K562 (cell line): Measurements from ENCODE around the gene OR52J3. TPM values are rescaled to one million over a fixed set of nuclear protein-coding genes. Genes with fewer than 3 reads are reported as not detected.
A peak's percentile ranks its signal among the peaks of the same experiment; 100 is the strongest.
"Not testable (repeated sequence)": the region's sequence is repeated elsewhere in the genome, so short reads cannot be mapped to it uniquely, and the experiment has no call there.

Experiments used
- ATAC-seq: fragments of 200-7000 bp; cut with Tn5 transposase; 3 replicates; pipeline ENCODE4 v1.9.1; 2020; ENCODE audit warnings: moderate library complexity
- BruUV-seq: library from RNA; stranded (reverse); fragments of 400-500 nt; replicated peaks from 2 replicates; lab custom pipeline; 2021; lab: Mats Ljungman, UMichigan
- CTCF ChIA-PET: fragments of 300-600 bp; formaldehyde crosslinking; extraction: SDS; loops from one replicate; lab custom pipeline; 2021; ENCODE audit warnings: low intra/inter-chr PET ratio; lab: Yijun Ruan, JAX
- POLR2A ChIA-PET: fragments of 300-600, 350-650 bp; sonication (Branson Sonifier 250); formaldehyde crosslinking; extraction: SDS; loops from one replicate; lab custom pipeline; 2021; ENCODE audit warnings: antibody characterized with exemption, inconsistent platforms; lab: Yijun Ruan, JAX
- DNase-seq, 4 experiments: peaks; one replicate each; pipeline versions ENCODE4 v3.0.0 to v3.0.0-alpha.2; 2011 to 2018; ENCODE audit warnings: low spot score in 3 of 4, mixed read lengths in 3 of 4; ENCODE audit errors: extremely low read depth in 1 of 4
- FAIRE-seq: peaks from 2 replicates; lab custom pipeline; 2011; peaks lifted over from hg19 to GRCh38; lab: Jason Lieb, UNC
- H2AFZ ChIP-seq: 2 replicates; pipeline ENCODE4 v1.6.0; 2011; ENCODE audit warnings: low read depth, low read length, control low read depth, inconsistent platforms
- H3K27ac ChIP-seq: fragments of 200-600 bp; 3 replicates; pipeline ENCODE4 v1.8.0; 2011; ENCODE audit warnings: low read depth, mild to moderate bottlenecking, control low read depth, inconsistent platforms, low read length, moderate library complexity, mixed read lengths; ENCODE audit errors: extremely low read depth
- H3K27me3 ChIP-seq, 2 experiments: fragments of 300-600 bp in 1 of 2; 2 replicates in 1 of 2; 3 replicates in 1 of 2; pipeline versions ENCODE4 v1.6.0 to v1.8.0; 2011; ENCODE audit warnings: inconsistent platforms in 2 of 2, low read length in 2 of 2, mild to moderate bottlenecking in 1 of 2, mixed read lengths in 1 of 2, moderate library complexity in 1 of 2; ENCODE audit not compliant: control insufficient read depth in 2 of 2, insufficient read depth in 2 of 2
- H3K36me3 ChIP-seq: fragments of 300-600 bp; 3 replicates; pipeline ENCODE4 v1.8.0; 2011; ENCODE audit warnings: mild to moderate bottlenecking, low read length, inconsistent platforms; ENCODE audit not compliant: control insufficient read depth, insufficient read depth
- H3K4me1 ChIP-seq, 2 experiments: fragments of 200-600 bp in 1 of 2; replicated peaks in 1 of 2; 2 replicates in 1 of 2; 3 replicates in 1 of 2; pipeline versions ENCODE4 v1.5.1 to v1.8.0; 2011; ENCODE audit warnings: inconsistent platforms in 2 of 2, low read length in 2 of 2, mild to moderate bottlenecking in 1 of 2, mixed read lengths in 1 of 2, moderate library complexity in 1 of 2; ENCODE audit not compliant: control insufficient read depth in 2 of 2, insufficient read depth in 2 of 2
- H3K4me2 ChIP-seq: 2 replicates; pipeline ENCODE4 v1.6.1; 2011; ENCODE audit warnings: low read length, control low read depth, inconsistent platforms, mixed read lengths; ENCODE audit not compliant: insufficient read depth
- H3K4me3 ChIP-seq: fragments of 200-600 bp; sonication (generic), shearing (Covaris generic); 2 replicates; pipeline ENCODE4 v1.5.1; 2016; ENCODE audit warnings: control low read depth, inconsistent platforms
- H3K79me2 ChIP-seq: fragments of 200-600 bp; 3 replicates; pipeline ENCODE4 v1.8.0; 2011; ENCODE audit warnings: low read length, inconsistent platforms; ENCODE audit not compliant: control insufficient read depth, insufficient read depth
- H3K9ac ChIP-seq, 2 experiments: 2 replicates each; pipeline versions ENCODE4 v1.6.0 to v1.6.1; 2011; ENCODE audit warnings: low read depth in 2 of 2, low read length in 2 of 2, control low read depth in 1 of 2, inconsistent platforms in 1 of 2, mild to moderate bottlenecking in 1 of 2, mixed read lengths in 1 of 2; ENCODE audit not compliant: insufficient read depth in 1 of 2
- H3K9me1 ChIP-seq: one replicate; pipeline ENCODE4 v1.6.0; 2011; ENCODE audit warnings: inconsistent platforms, mild to moderate bottlenecking, low read length, moderate library complexity; ENCODE audit not compliant: control insufficient read depth, insufficient read depth
- H3K9me3 ChIP-seq: replicated peaks from 2 replicates; pipeline ENCODE4 v1.5.1; 2011; ENCODE audit warnings: low read depth, low read length, inconsistent platforms; ENCODE audit not compliant: control insufficient read depth, insufficient read depth
- H4K20me1 ChIP-seq: replicated peaks from 2 replicates; pipeline ENCODE4 v1.6.1; 2011; ENCODE audit warnings: low read length, inconsistent platforms, mixed read lengths; ENCODE audit not compliant: control insufficient read depth, insufficient read depth
- CEBPB ChIP-seq: fragments of 450-650 bp; IDR thresholded peaks from 2 replicates; pipeline ENCODE4 v1.6.1; 2016; ENCODE audit warnings: missing genetic modification characterization, missing compliant biosample characterization
- CEBPG ChIP-seq, 3 experiments: fragments of 200-800 bp in 1 of 3; sonication (Bioruptor generic) in 1 of 3; sonication (generic) in 1 of 3; formaldehyde crosslinking in 1 of 3; IDR thresholded peaks in 2 of 3; conservative IDR thresholded peaks in 1 of 3; 2 replicates each; pipeline versions ENCODE4 v1.6.1 to v1.8.0; 2016 to 2022; ENCODE audit warnings: missing compliant biosample characterization in 2 of 3, missing genetic modification characterization in 2 of 3, mild to moderate bottlenecking in 1 of 3, missing genetic modification reagents in 1 of 3
- MTF1 ChIP-seq: fragments of 250-450 bp; sonication (Bioruptor Pico); IDR thresholded peaks from 2 replicates; pipeline ENCODE4 v1.9.0; 2021; ENCODE audit warnings: moderate library complexity, mild to moderate bottlenecking, inconsistent platforms, borderline replicate concordance
- NR2C2 ChIP-seq, 2 experiments: fragments of 200-800 bp in 1 of 2; sonication (Bioruptor generic) in 1 of 2; sonication (generic) in 1 of 2; formaldehyde crosslinking in 1 of 2; IDR thresholded peaks; 2 replicates each; pipeline versions ENCODE4 v1.6.1 to v1.8.0; 2016 to 2022; ENCODE audit warnings: mild to moderate bottlenecking in 1 of 2, missing compliant biosample characterization in 1 of 2, missing genetic modification characterization in 1 of 2, missing genetic modification reagents in 1 of 2
- SAP30 ChIP-seq: fragments of 200-600 bp; sonication (generic); IDR thresholded peaks from 2 replicates; pipeline ENCODE4 v1.6.1; 2012; ENCODE audit warnings: borderline replicate concordance, low read depth, mild to moderate bottlenecking, moderate library complexity, low read length, control low read depth, inconsistent platforms; ENCODE audit not compliant: insufficient read depth, poor library complexity, severe bottlenecking
- TAF9B ChIP-seq: fragments of 450-650 bp; IDR thresholded peaks from 2 replicates; pipeline ENCODE4 v1.6.1; 2018; ENCODE audit warnings: mild to moderate bottlenecking; ENCODE audit not compliant: partially characterized antibody
- TAL1 ChIP-seq: fragments of 450-650 bp; IDR thresholded peaks from 2 replicates; pipeline ENCODE4 v1.6.1; 2016; ENCODE audit warnings: mild to moderate bottlenecking
- WGBS: fragments of 100-300 bp; shearing (Covaris generic); methylation state at CpG from one replicate; pipeline ENCODE4 v1.1.6; 2016; ENCODE audit warnings: low coverage, mixed read lengths; ENCODE audit not compliant: insufficient coverage; ENCODE audit errors: missing lambda C conversion rate; 5-methylcytosine and 5-hydroxymethylcytosine counted together
- in situ Hi-C: fragments of 300-500 bp; cut with MboI; formaldehyde crosslinking; loops from 4 replicates; pipeline ENCODE4 v1.15.0; 2018; ENCODE audit warnings: inconsistent platforms, mixed read lengths
- intact Hi-C: fragments of 100-400 bp; cut with micrococcal nuclease; formaldehyde crosslinking; loops from 2 replicates; pipeline ENCODE4 v1.14.2; 2022
- polyA plus RNA-seq, 8 experiments: library from polyadenylated mRNA; depleted of rRNA in 4 of 8; stranded (reverse) in 5 of 8; unstranded in 3 of 8; fragments of >200 nt; fragmentation: Nextera tagmentation in 2 of 8; fragmentation: Illumina TruSeq in 1 of 8; extraction: Ambion mirVana in 2 of 8; extraction: Trizol in 1 of 8; gene quantifications; 2 replicates each; pipeline versions ENCODE4 v1.2.1 to v1.2.3, GENCODE V29; 2011 to 2014; ENCODE audit warnings: inconsistent platforms in 1 of 8, missing spikeins in 1 of 8
- total RNA-seq, 7 experiments: library from RNA; depleted of rRNA in 6 of 7; stranded (reverse); fragments of >200 nt in 6 of 7; fragmentation: Illumina TruSeq in 2 of 7; extraction: Trizol in 2 of 7; gene quantifications; 2 replicates each; pipeline versions ENCODE4 v1.2.1 to v1.2.3, GENCODE V29; 2011 to 2021; ENCODE audit warnings: low replicate concordance in 1 of 7
- TF ChIP-seq, protein P1 (sequence below): fragments of 450-650 bp; formaldehyde crosslinking; conservative IDR thresholded peaks from 2 replicates; pipeline ENCODE4 v1.4.0; 2022; ENCODE audit warnings: mild to moderate bottlenecking, missing genetic modification characterization
- TF ChIP-seq, protein P2 (sequence below), 2 experiments: fragments of 450-650 bp; conservative IDR thresholded peaks; 2 replicates each; pipeline ENCODE4 v1.6.1; 2017; ENCODE audit warnings: mild to moderate bottlenecking in 2 of 2, moderate library complexity in 2 of 2

The OR52J3 gene
- total and polyA plus RNA-seq, 9 of the 15 experiments (the other 6 are each of a cell fraction or from before 2014, with no cell fraction given): not detected

DNA sequence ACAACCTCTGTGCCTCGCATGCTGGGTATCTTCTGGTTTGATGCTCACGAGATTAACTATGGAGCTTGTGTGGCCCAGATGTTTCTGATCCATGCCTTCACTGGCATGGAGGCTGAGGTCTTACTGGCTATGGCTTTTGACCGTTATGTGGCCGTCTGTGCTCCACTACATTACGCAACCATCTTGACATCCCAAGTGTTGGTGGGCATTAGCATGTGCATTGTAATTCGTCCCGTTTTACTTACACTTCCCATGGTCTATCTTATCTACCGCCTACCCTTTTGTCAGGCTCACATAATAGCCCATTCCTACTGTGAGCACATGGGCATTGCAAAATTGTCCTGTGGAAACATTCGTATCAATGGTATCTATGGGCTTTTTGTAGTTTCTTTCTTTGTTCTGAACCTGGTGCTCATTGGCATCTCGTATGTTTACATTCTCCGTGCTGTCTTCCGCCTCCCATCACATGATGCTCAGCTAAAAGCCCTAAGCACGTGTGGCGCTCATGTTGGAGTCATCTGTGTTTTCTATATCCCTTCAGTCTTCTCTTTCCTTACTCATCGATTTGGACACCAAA, 516 bp downstream of the OR52J3 start:
- no peaks in the 10 kb centered on the region for H3K9me3 ChIP-seq
- ATAC-seq (no peak), FAIRE-seq (no peak), DNase-seq (no peak)
- no peak overlapping the region; the same call in 1 of the 2 replicates for H3K4me2 ChIP-seq
- H3K9ac ChIP-seq: no peak overlapping the region
- POLR2A ChIA-PET: no interaction called here
- H3K4me1 ChIP-seq: no peaks in the 10 kb centered on the region
- no peaks in the 10 kb centered on the region for H3K79me2 ChIP-seq
- intact Hi-C loops: no loop called here
- no peaks in the 10 kb centered on the region for H3K36me3 ChIP-seq
- no peak for TF ChIP-seq TAL1
- TF ChIP-seq CEBPG (CRISPR knock-in tag; IDR thresholded peaks at IDR 0.05): peak; percentile 14; the same call in 1 of the 2 replicates
- 0 out of 4 replicates have a peak, but pooled peaks of 1 of the 2 experiments have one; percentile 16 for TF ChIP-seq CEBPG (tag; conservative IDR thresholded peaks at IDR 0.05 in 1 of 2, IDR thresholded peaks at IDR 0.05 in 1 of 2)
- TF ChIP-seq, protein P1, sequence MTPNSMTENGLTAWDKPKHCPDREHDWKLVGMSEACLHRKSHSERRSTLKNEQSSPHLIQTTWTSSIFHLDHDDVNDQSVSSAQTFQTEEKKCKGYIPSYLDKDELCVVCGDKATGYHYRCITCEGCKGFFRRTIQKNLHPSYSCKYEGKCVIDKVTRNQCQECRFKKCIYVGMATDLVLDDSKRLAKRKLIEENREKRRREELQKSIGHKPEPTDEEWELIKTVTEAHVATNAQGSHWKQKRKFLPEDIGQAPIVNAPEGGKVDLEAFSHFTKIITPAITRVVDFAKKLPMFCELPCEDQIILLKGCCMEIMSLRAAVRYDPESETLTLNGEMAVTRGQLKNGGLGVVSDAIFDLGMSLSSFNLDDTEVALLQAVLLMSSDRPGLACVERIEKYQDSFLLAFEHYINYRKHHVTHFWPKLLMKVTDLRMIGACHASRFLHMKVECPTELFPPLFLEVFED (CRISPR knock-in tag): no peak
- TF ChIP-seq, protein P2, sequence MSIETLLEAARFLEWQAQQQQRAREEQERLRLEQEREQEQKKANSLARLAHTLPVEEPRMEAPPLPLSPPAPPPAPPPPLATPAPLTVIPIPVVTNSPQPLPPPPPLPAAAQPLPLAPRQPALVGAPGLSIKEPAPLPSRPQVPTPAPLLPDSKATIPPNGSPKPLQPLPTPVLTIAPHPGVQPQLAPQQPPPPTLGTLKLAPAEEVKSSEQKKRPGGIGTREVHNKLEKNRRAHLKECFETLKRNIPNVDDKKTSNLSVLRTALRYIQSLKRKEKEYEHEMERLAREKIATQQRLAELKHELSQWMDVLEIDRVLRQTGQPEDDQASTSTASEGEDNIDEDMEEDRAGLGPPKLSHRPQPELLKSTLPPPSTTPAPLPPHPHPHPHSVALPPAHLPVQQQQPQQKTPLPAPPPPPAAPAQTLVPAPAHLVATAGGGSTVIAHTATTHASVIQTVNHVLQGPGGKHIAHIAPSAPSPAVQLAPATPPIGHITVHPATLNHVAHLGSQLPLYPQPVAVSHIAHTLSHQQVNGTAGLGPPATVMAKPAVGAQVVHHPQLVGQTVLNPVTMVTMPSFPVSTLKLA (conservative IDR thresholded peaks at IDR 0.05): no peak
- TF ChIP-seq CEBPB: peak; percentile 67
- TF ChIP-seq MTF1 (CRISPR knock-in tag): no peak
- no peak for TF ChIP-seq SAP30
- TF ChIP-seq TAF9B: no peak
- no peak for TF ChIP-seq NR2C2 (CRISPR knock-in tag; IDR thresholded peaks at IDR 0.05)
- TF ChIP-seq NR2C2 (tag; IDR thresholded peaks at IDR 0.05): no peak
- WGBS: 1% methylated on average over 15 of the region's 15 CpGs
- no peak overlapping the region; the same call in 1 of the 2 replicates for H2AFZ ChIP-seq
- BruUV-seq: no TSS peak
- peaks cover 0 to 4% of the 10 kb centered on the region in 2 experiments; a peak in 3 of 5 replicates for H3K27me3 ChIP-seq
- H4K20me1 ChIP-seq: no peaks in the 10 kb centered on the region
- H3K27ac ChIP-seq: no peak overlapping the region
- no peak overlapping the region for H3K4me3 ChIP-seq
- in situ Hi-C loops: no loop called here
- CTCF ChIA-PET: interaction anchor here (0.6 kb wide), 1 partner anchor 416 kb away, joined by 4 read pairs; no protein-coding TSS in a partner anchor
- H3K9me1 ChIP-seq: no peaks in the 10 kb centered on the region

DNA sequence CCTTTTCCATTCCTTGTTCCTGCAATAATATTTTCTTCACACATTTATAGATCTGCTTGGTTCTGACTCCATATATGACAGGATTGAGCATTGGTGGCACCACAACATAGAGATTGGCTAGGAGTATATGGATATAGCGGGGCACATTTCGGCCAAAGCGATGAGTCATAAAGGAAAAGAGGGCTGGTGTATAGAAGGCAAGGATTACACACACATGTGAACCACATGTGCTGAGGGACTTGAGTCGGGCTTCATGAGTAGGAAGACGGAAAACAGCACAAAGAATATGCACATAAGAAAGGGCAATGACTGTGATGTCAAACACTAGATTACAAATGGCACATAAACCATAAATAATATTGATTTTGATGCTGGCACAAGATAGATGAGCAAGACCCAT, 12.4 kb downstream of the OR52J3 start:
- DNase-seq, in situ Hi-C loops, FAIRE-seq, H3K79me2 ChIP-seq, H3K4me1 ChIP-seq, BruUV-seq, H3K27ac ChIP-seq, H3K9me3 ChIP-seq, H3K4me3 ChIP-seq, CTCF ChIA-PET, H3K27me3 ChIP-seq, H3K36me3 ChIP-seq, H3K4me2 ChIP-seq, intact Hi-C loops, H4K20me1 ChIP-seq, H3K9me1 ChIP-seq, H3K9ac ChIP-seq, POLR2A ChIA-PET, ATAC-seq: not testable (repeated sequence)
- 0% methylated on average over 5 of the region's 5 CpGs for WGBS
- H2AFZ ChIP-seq: peak overlapping the region; percentile 37; the same call in 1 of the 2 replicates
